MCF 10A (cell line): ENCODE data around the gene TDRD7. TPM values are rescaled to one million over a fixed set of nuclear protein-coding genes. Genes with fewer than 3 reads are reported as not detected.

Experiments
- BruUV-seq: library from RNA; stranded (reverse); fragments of 400-500 nt; replicated peaks from 2 replicates; lab custom pipeline; 2021; lab: Mats Ljungman, UMichigan
- CTCF ChIA-PET: fragments of 300-600 bp; sonication (Branson Sonifier 250); formaldehyde crosslinking; extraction: SDS; loops from one replicate; lab custom pipeline; 2021; ENCODE audit warnings: antibody characterized with exemption, inconsistent platforms; lab: Yijun Ruan, JAX
- POLR2A ChIA-PET: fragments of 300-600, 350-650 bp; sonication (Branson Sonifier 250); formaldehyde crosslinking; extraction: SDS; loops from one replicate; lab custom pipeline; 2020; ENCODE audit warnings: antibody characterized with exemption, inconsistent platforms; lab: Yijun Ruan, JAX
- DNase-seq: peaks from one replicate; pipeline ENCODE4 v3.0.0-alpha.2; 2018; ENCODE audit not compliant: unreplicated experiment
- H3K27ac Mint-ChIP-seq: one replicate; pipeline ENCODE4 v1.8.0; 2022; ENCODE audit warnings: mild to moderate bottlenecking, low read depth, mixed read lengths; ENCODE audit not compliant: unreplicated experiment
- H3K27me3 Mint-ChIP-seq: one replicate; pipeline ENCODE4 v1.8.0; 2022; ENCODE audit warnings: mixed read lengths; ENCODE audit not compliant: insufficient read depth, unreplicated experiment
- H3K36me3 Mint-ChIP-seq: one replicate; pipeline ENCODE4 v1.8.0; 2022; ENCODE audit warnings: mild to moderate bottlenecking, moderate library complexity, mixed read lengths; ENCODE audit not compliant: insufficient read depth, unreplicated experiment
- H3K4me1 Mint-ChIP-seq: one replicate; pipeline ENCODE4 v1.8.0; 2022; ENCODE audit warnings: mixed read lengths; ENCODE audit not compliant: insufficient read depth, unreplicated experiment
- H3K4me3 Mint-ChIP-seq: one replicate; pipeline ENCODE4 v1.8.0; 2022; ENCODE audit warnings: mild to moderate bottlenecking, moderate library complexity, mixed read lengths; ENCODE audit not compliant: unreplicated experiment
- H3K9me3 Mint-ChIP-seq: one replicate; pipeline ENCODE4 v1.8.0; 2022; ENCODE audit warnings: mixed read lengths; ENCODE audit not compliant: unreplicated experiment
- intact Hi-C: fragments of 100-400 bp; cut with micrococcal nuclease; formaldehyde crosslinking; loops from 2 replicates; pipeline ENCODE4 v1.14.1; 2022
- total RNA-seq: library from RNA; stranded (reverse); gene quantifications from 2 replicates; pipeline ENCODE4 v1.2.3, GENCODE V29; 2022
- TF ChIP-seq, protein P1 (sequence below): fragments of 200-600 bp; IDR thresholded peaks from one replicate; pipeline ENCODE4 v1.8.0; 2022; ENCODE audit warnings: antibody characterized with exemption, mild to moderate bottlenecking; ENCODE audit not compliant: unreplicated experiment

Gene TDRD7
- total RNA-seq, 1 experiment from 2014 or later, result 7.1 TPM

DNA sequence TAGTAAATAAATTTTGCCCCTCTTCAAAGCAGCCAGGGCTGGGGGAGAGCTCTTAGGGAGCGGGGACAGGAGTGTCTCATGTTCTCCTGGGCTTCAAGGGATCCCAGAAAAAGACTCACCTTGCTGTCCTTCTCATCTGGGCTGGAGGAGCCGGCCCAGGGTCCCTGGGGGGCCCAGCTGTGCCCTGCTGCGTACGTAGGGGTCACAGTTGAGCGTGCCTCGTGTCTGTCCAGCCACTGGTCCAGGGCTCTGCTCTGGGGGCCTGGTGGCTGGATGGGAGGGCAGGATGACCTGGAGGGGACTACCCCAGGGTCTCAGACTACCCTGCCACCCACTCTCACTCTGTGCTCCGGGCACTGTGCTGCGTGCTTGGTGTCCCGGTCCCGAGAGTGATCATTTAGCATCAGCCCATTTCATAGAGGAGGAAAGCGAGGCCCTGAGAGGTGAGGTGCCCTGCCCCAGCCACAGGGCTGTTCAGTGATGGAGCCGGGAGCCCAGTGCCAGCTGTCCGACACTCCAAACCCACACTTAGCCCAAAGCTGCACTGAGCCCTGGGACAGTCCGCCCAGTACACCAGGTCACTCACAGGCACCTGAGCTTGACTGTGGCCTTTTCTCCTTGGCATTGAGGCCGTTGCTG is 26.2 kb upstream of the TDRD7 start:
- ChIA-PET POLR2A (no interaction called here), CTCF (interaction anchor here (0.6 to 4.0 kb wide), 20 partner anchors 8 to 531 kb away, joined by 3 to 50 read pairs (median 4); partner anchors contain the start of gene ZNF782)
- Mint-ChIP-seq H3K9me3 (no peaks in the 10 kb centered on the region), H3K27ac (no peak overlapping the region), H3K36me3 (no peaks in the 10 kb centered on the region), H3K4me1 (no peaks in the 10 kb centered on the region), H3K27me3 (no peaks in the 10 kb centered on the region), H3K4me3 (no peak overlapping the region)
- no TSS peak for BruUV-seq
- TF ChIP-seq, protein P1, sequence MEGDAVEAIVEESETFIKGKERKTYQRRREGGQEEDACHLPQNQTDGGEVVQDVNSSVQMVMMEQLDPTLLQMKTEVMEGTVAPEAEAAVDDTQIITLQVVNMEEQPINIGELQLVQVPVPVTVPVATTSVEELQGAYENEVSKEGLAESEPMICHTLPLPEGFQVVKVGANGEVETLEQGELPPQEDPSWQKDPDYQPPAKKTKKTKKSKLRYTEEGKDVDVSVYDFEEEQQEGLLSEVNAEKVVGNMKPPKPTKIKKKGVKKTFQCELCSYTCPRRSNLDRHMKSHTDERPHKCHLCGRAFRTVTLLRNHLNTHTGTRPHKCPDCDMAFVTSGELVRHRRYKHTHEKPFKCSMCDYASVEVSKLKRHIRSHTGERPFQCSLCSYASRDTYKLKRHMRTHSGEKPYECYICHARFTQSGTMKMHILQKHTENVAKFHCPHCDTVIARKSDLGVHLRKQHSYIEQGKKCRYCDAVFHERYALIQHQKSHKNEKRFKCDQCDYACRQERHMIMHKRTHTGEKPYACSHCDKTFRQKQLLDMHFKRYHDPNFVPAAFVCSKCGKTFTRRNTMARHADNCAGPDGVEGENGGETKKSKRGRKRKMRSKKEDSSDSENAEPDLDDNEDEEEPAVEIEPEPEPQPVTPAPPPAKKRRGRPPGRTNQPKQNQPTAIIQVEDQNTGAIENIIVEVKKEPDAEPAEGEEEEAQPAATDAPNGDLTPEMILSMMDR, result no peak
- DNase-seq, result no peak
- intact Hi-C loops, result loop anchor here (2.0 kb wide), 2 partner anchors 229 to 529 kb away; no protein-coding TSS in a partner anchor

DNA sequence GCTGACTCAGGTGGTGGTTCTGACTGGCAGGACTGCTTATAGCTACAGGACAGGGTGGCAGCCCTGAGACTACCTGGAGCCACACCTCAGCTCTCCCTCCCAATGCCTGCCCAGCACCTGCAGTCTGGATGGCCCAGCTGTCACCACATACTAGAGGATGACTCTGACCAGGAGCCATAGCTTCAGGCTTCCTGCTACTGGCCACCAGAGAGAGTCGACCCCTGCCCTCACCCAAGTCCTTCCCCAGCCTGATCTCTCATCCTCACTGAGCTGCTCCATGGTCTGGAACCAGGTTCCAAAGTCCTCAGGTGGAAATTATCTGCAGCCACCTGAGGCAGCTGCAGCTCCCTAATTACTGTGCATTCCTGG is 25.6 kb upstream of the TDRD7 start:
- DNase-seq, result no peak
- POLR2A ChIA-PET, result no interaction called here
- TF ChIP-seq, protein P1, result no peak
- Mint-ChIP-seq H3K9me3 (no peaks in the 10 kb centered on the region), H3K36me3 (no peaks in the 10 kb centered on the region), H3K4me3 (no peak overlapping the region), H3K4me1 (no peaks in the 10 kb centered on the region), H3K27me3 (no peaks in the 10 kb centered on the region), H3K27ac (no peak overlapping the region)
- CTCF ChIA-PET, result interaction anchor here (0.6 to 4.0 kb wide), 27 partner anchors 9 to 532 kb away, joined by 3 to 50 read pairs (median 5); partner anchors contain the start of gene ZNF782
- BruUV-seq, result no TSS peak
- intact Hi-C loops, result loop anchor here (2.0 kb wide), 2 partner anchors 229 to 529 kb away; no protein-coding TSS in a partner anchor

DNA sequence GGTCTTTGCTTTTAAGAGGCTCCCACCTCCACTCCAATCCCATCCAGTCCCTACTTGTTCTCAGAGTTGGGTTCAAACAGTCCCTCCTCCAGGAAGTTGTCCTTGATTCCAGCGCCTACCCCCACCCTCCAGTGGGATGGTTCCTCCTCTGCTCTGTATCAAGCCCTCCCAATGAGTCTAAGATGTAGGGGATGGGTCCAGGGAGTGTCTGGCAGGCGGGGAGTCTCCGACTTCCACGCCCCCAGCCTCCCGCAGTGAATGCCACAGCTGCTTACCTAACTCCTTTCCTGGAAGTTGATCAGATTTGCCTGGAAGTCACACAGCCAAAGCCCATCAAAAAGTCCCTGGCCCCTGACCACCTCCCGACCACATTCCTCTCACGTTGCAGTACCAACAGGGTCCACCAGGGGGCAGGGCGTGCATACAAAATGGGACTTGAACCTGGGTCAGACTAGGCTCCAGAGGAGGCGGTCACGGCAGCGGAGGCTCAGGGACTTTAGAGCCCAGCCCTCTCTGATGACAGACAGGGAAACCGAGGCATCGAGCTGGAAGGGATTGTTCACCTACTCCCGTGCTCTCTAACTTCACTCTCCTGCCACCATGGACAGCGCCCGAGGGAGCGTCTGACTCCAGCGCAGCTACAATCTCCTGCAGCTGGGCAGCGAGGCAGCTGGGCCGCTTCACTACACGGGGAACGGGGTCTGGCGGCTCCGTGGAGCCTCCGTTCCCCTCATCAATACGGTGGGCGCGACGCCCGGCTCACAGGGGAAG is 25.0 kb upstream of the TDRD7 start:
- BruUV-seq, result no TSS peak
- intact Hi-C loops, result loop anchor here (1.0 to 2.0 kb wide), 3 partner anchors 211 to 530 kb away; no protein-coding TSS in a partner anchor
- H3K4me3 Mint-ChIP-seq, result no peak overlapping the region
- TF ChIP-seq, protein P1, result peak; percentile 98
- no peaks in the 10 kb centered on the region for H3K9me3 Mint-ChIP-seq
- H3K27me3 Mint-ChIP-seq, result no peaks in the 10 kb centered on the region
- no peaks in the 10 kb centered on the region for H3K36me3 Mint-ChIP-seq
- CTCF ChIA-PET, result interaction anchor here (0.6 to 4.0 kb wide), 39 partner anchors 10 to 515 kb away, joined by 3 to 50 read pairs (median 4); no protein-coding TSS in a partner anchor
- POLR2A ChIA-PET, result interaction anchor here (0.7 kb wide), 1 partner anchor 12 kb away, joined by 3 read pairs; no protein-coding TSS in a partner anchor
- DNase-seq, result peak; percentile 73
- H3K4me1 Mint-ChIP-seq, result no peaks in the 10 kb centered on the region
- H3K27ac Mint-ChIP-seq, result no peak overlapping the region

DNA sequence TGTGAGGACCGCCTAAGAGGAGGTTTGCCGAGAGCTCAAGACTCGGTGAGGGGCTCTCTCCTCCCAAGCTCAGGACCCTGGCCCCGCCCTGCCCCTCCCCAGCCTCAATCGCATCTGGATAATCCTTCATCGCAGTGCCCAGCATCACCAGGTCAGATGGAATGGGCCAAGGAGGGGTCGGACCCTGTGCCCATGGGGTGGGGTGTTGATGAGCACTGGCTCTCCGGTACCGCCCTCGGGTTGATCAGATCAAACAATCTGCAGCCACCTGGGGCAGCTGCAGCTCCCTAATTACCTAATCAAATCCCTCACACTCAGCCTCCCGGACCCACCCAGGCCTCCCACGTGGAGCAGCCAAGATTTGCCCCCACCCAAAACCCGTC is 24.4 kb upstream of the TDRD7 start:
- BruUV-seq, result no TSS peak
- TF ChIP-seq, protein P1, result no peak
- no peak overlapping the region for H3K27ac Mint-ChIP-seq
- DNase-seq, result no peak
- no peaks in the 10 kb centered on the region for H3K4me1 Mint-ChIP-seq
- H3K4me3 Mint-ChIP-seq, result no peak overlapping the region
- H3K9me3 Mint-ChIP-seq, result no peaks in the 10 kb centered on the region
- ChIA-PET CTCF (interaction anchor here (0.6 to 4.0 kb wide), 26 partner anchors 10 to 516 kb away, joined by 3 to 50 read pairs (median 4); no protein-coding TSS in a partner anchor), POLR2A (no interaction called here)
- intact Hi-C loops, result loop anchor here (1.0 to 2.0 kb wide), 3 partner anchors 211 to 531 kb away; no protein-coding TSS in a partner anchor
- no peaks in the 10 kb centered on the region for H3K27me3 Mint-ChIP-seq
- no peaks in the 10 kb centered on the region for H3K36me3 Mint-ChIP-seq
